IPS-18c (cell line): ENCODE measurements around the gene INHA.
A peak's percentile ranks its signal among the peaks of the same experiment; 100 is the strongest.

ENCODE experiments used
- H3K4me3 ChIP-seq: 2 replicates; pipeline ENCODE4 v1.7.0; 2013; ENCODE audit warnings: low read depth, mild to moderate bottlenecking, low read length, moderate library complexity; ENCODE audit not compliant: insufficient read depth
- H3K9me3 ChIP-seq: one replicate; pipeline ENCODE4 v1.6.1; 2013; ENCODE audit warnings: mild to moderate bottlenecking, low read length, moderate library complexity; ENCODE audit not compliant: control insufficient read depth, insufficient read depth

The INHA gene

GRCh38 chr2:219572237-219573001 lies at the start of gene INHA:
Gene INHA (plus strand): TSS chr2:219572310. CDS start chr2:219572375, 65 bp downstream.
- H3K4me3 ChIP-seq, result peak within 1 kb of the TSS; percentile 58; the same call in 1 of the 2 replicates
- peaks cover 3% of the 10 kb centered on the region for H3K9me3 ChIP-seq

- H3K9me3 ChIP-seq, result no peaks in the 10 kb centered on the region
- H3K4me3 ChIP-seq, result peak overlapping the region; percentile 50
Measured at GRCh38 chr2:219523031-219523671, 49.0 kb upstream of the INHA start.

GRCh38 chr2:219524817-219525216 lies 47.3 kb upstream of the INHA start:
- H3K9me3 ChIP-seq, result peaks cover 2% of the 10 kb centered on the region
- no peak overlapping the region for H3K4me3 ChIP-seq

- H3K4me3 ChIP-seq, result no peak overlapping the region
Measured at GRCh38 chr2:219525533-219526232, 46.4 kb upstream of the INHA start.

GRCh38 chr2:219526320-219527075 lies 45.6 kb upstream of the INHA start:
- Histone ChIP-seq H3K9me3 (peaks cover 2% of the 10 kb centered on the region), H3K4me3 (no peak overlapping the region)

More at GRCh38 chr2:219525533-219526232, 46.4 kb upstream of the INHA start:
- peaks cover 2% of the 10 kb centered on the region for H3K9me3 ChIP-seq

GRCh38 chr2:219527076-219527394 lies 45.1 kb upstream of the INHA start:
- no peak overlapping the region for H3K4me3 ChIP-seq

GRCh38 chr2:219527472-219527871 lies 44.6 kb upstream of the INHA start:
- Histone ChIP-seq H3K9me3 (peaks cover 2% of the 10 kb centered on the region), H3K4me3 (no peak overlapping the region)

More at GRCh38 chr2:219527076-219527394, 45.1 kb upstream of the INHA start:
- H3K9me3 ChIP-seq, result peaks cover 2% of the 10 kb centered on the region

- H3K4me3 ChIP-seq, result peak overlapping the region; percentile 40; the same call in 1 of the 2 replicates
- peaks cover 2% of the 10 kb centered on the region for H3K9me3 ChIP-seq
Measured at GRCh38 chr2:219530048-219530963, 41.8 kb upstream of the INHA start.

- Histone ChIP-seq H3K4me3 (no peak overlapping the region), H3K9me3 (peaks cover 2% of the 10 kb centered on the region)
Measured at GRCh38 chr2:219531639-219532377, 40.3 kb upstream of the INHA start.

GRCh38 chr2:219532378-219532649 lies 39.8 kb upstream of the INHA start:
- H3K4me3 ChIP-seq, result no peak overlapping the region

GRCh38 chr2:219533930-219534661 lies 38.0 kb upstream of the INHA start:
- H3K9me3 ChIP-seq, result peaks cover 2% of the 10 kb centered on the region
- H3K4me3 ChIP-seq, result no peak overlapping the region

More at GRCh38 chr2:219532378-219532649, 39.8 kb upstream of the INHA start:
- peaks cover 2% of the 10 kb centered on the region for H3K9me3 ChIP-seq

GRCh38 chr2:219536425-219536824 lies 35.7 kb upstream of the INHA start:
- H3K9me3 ChIP-seq, result no peaks in the 10 kb centered on the region

GRCh38 chr2:219536967-219537366 lies 35.1 kb upstream of the INHA start:
- no peaks in the 10 kb centered on the region for H3K9me3 ChIP-seq
- H3K4me3 ChIP-seq, result no peak overlapping the region

More at GRCh38 chr2:219536425-219536824, 35.7 kb upstream of the INHA start:
- H3K4me3 ChIP-seq, result no peak overlapping the region

- Histone ChIP-seq H3K9me3 (no peaks in the 10 kb centered on the region), H3K4me3 (no peak overlapping the region)
Measured at GRCh38 chr2:219537657-219538488, 34.2 kb upstream of the INHA start.
